WTC11 (cell line): Measurements from ENCODE around the gene MYMK. TPM values are rescaled to one million over a fixed set of nuclear protein-coding genes. Genes with fewer than 3 reads are reported as not detected.

ENCODE experiments used
- ATAC-seq: fragments of 200-7000 bp; cut with Tn5 transposase; 2 replicates; pipeline ENCODE4 v1.10.0; 2021; ENCODE audit warnings: mild to moderate bottlenecking, moderate library complexity
- CTCF ChIA-PET: fragments of 300-600 bp; sonication (Branson Sonifier 250); formaldehyde crosslinking; loops from one replicate; lab custom pipeline; 2021; ENCODE audit warnings: antibody characterized with exemption; lab: Charles Lee
- POLR2A ChIA-PET: fragments of 350-600 bp; sonication (Branson Sonifier 250); formaldehyde crosslinking; loops from one replicate; lab custom pipeline; 2021; ENCODE audit warnings: antibody characterized with exemption; lab: Charles Lee
- DNase-seq: peaks from one replicate; pipeline ENCODE4 v3.0.0; 2021; ENCODE audit warnings: low spot score
- H3K27ac Mint-ChIP-seq: 2 replicates; pipeline ENCODE4 v1.8.0; 2021; ENCODE audit warnings: mixed read lengths
- H3K27me3 Mint-ChIP-seq: 2 replicates; pipeline ENCODE4 v1.8.0; 2021; ENCODE audit warnings: low read depth, mild to moderate bottlenecking, moderate library complexity, mixed read lengths
- H3K36me3 Mint-ChIP-seq: 2 replicates; pipeline ENCODE4 v1.8.0; 2021; ENCODE audit warnings: mixed read lengths
- H3K4me1 Mint-ChIP-seq: 2 replicates; pipeline ENCODE4 v1.8.0; 2022; ENCODE audit warnings: mixed read lengths
- H3K4me3 Mint-ChIP-seq: 2 replicates; pipeline ENCODE4 v1.8.0; 2021; ENCODE audit warnings: mild to moderate bottlenecking, moderate library complexity, mixed read lengths
- H3K9me3 Mint-ChIP-seq: 2 replicates; pipeline ENCODE4 v1.8.0; 2021; ENCODE audit warnings: mixed read lengths
- CREB1 ChIP-seq: sonication (generic); formaldehyde crosslinking; IDR thresholded peaks from 2 replicates; pipeline ENCODE4 v1.8.0; 2023; ENCODE audit warnings: mild to moderate bottlenecking, missing genetic modification reagents
- E2F5 ChIP-seq: sonication (generic); formaldehyde crosslinking; IDR thresholded peaks from 2 replicates; pipeline ENCODE4 v1.8.1; 2022; ENCODE audit warnings: mild to moderate bottlenecking, moderate library complexity, missing genetic modification reagents
- FOXK1 ChIP-seq: sonication (generic); formaldehyde crosslinking; IDR thresholded peaks from 2 replicates; pipeline ENCODE4 v1.8.0; 2022; ENCODE audit warnings: mild to moderate bottlenecking, moderate library complexity, missing genetic modification reagents
- GABPB1 ChIP-seq: sonication (generic); formaldehyde crosslinking; IDR thresholded peaks from 2 replicates; pipeline ENCODE4 v1.8.1; 2023; ENCODE audit warnings: mild to moderate bottlenecking, missing genetic modification reagents
- JUN ChIP-seq: sonication (generic); formaldehyde crosslinking; IDR thresholded peaks from 2 replicates; pipeline ENCODE4 v1.8.0; 2023; ENCODE audit warnings: mild to moderate bottlenecking, missing genetic modification reagents
- KAT7 ChIP-seq: sonication (generic); formaldehyde crosslinking; IDR thresholded peaks from 2 replicates; pipeline ENCODE4 v1.8.1; 2023; ENCODE audit warnings: missing genetic modification reagents, mild to moderate bottlenecking, borderline replicate concordance
- NFATC4 ChIP-seq: fragments of 250-450 bp; sonication (Bioruptor Pico); IDR thresholded peaks from 2 replicates; pipeline ENCODE4 v1.9.0; 2021; ENCODE audit warnings: mild to moderate bottlenecking
- NR3C1 ChIP-seq: sonication (generic); formaldehyde crosslinking; conservative IDR thresholded peaks from 2 replicates; pipeline ENCODE4 v1.8.1; 2023; ENCODE audit warnings: low read depth, mild to moderate bottlenecking, missing genetic modification reagents
- PRDM15 ChIP-seq: sonication (generic); formaldehyde crosslinking; IDR thresholded peaks from 2 replicates; pipeline ENCODE4 v1.8.0; 2022; ENCODE audit warnings: missing genetic modification reagents
- RELA ChIP-seq: sonication (generic); formaldehyde crosslinking; IDR thresholded peaks from 2 replicates; pipeline ENCODE4 v1.8.1; 2022; ENCODE audit warnings: missing genetic modification reagents, mild to moderate bottlenecking, borderline replicate concordance
- SMAD3 ChIP-seq: sonication (generic); formaldehyde crosslinking; IDR thresholded peaks from 2 replicates; pipeline ENCODE4 v1.8.0; 2022; ENCODE audit warnings: missing genetic modification reagents, mild to moderate bottlenecking, borderline replicate concordance
- USF1 ChIP-seq: sonication (generic); formaldehyde crosslinking; IDR thresholded peaks from 2 replicates; pipeline ENCODE4 v1.8.0; 2022; ENCODE audit warnings: mild to moderate bottlenecking, missing genetic modification reagents
- USF2 ChIP-seq: sonication (generic); formaldehyde crosslinking; IDR thresholded peaks from 2 replicates; pipeline ENCODE4 v1.8.1; 2023; ENCODE audit warnings: mild to moderate bottlenecking, missing genetic modification reagents, moderate library complexity
- ZBTB43 ChIP-seq: sonication (generic); formaldehyde crosslinking; IDR thresholded peaks from 2 replicates; pipeline ENCODE4 v1.8.1; 2023; ENCODE audit warnings: mild to moderate bottlenecking, missing genetic modification reagents
- ZNF232 ChIP-seq: sonication (generic); formaldehyde crosslinking; IDR thresholded peaks from 2 replicates; pipeline ENCODE4 v1.8.0; 2022; ENCODE audit warnings: mild to moderate bottlenecking, missing genetic modification reagents
- ZNF532 ChIP-seq: fragments of 250-450 bp; sonication (Bioruptor Pico); IDR thresholded peaks from 2 replicates; pipeline ENCODE4 v1.9.0; 2021; ENCODE audit warnings: mild to moderate bottlenecking, borderline replicate concordance
- total RNA-seq: library from RNA; stranded (reverse); gene quantifications from 3 replicates; pipeline ENCODE4 v1.2.3, GENCODE V29; 2021

Gene MYMK
- total RNA-seq, 1 experiment from 2014 or later, result not detected

GRCh38 chr9:133542002-133542401, 17.2 kb upstream of the MYMK start:
- Mint-ChIP-seq H3K36me3 (no peaks in the 10 kb centered on the region), H3K27ac (no peak overlapping the region), H3K4me3 (no peak overlapping the region), H3K4me1 (peaks cover 15% of the 10 kb centered on the region)
- no peak for DNase-seq
- no peak for TF ChIP-seq NR3C1 (CRISPR knock-in tag)
- no peak for TF ChIP-seq ZNF532
- no peak for TF ChIP-seq FOXK1 (CRISPR knock-in tag)
- TF ChIP-seq JUN, result no peak
- TF ChIP-seq ZNF232, result no peak
- TF ChIP-seq E2F5 (CRISPR knock-in tag), result no peak
- no peak for TF ChIP-seq GABPB1 (CRISPR knock-in tag)
- no peak for TF ChIP-seq RELA (CRISPR knock-in tag)
- no peak for TF ChIP-seq PRDM15 (CRISPR knock-in tag)
- no peak for TF ChIP-seq KAT7 (CRISPR knock-in tag)
- no peak for TF ChIP-seq SMAD3 (CRISPR knock-in tag)
- no peak for TF ChIP-seq NFATC4
- no peak for TF ChIP-seq CREB1
- no peak for TF ChIP-seq USF1 (CRISPR knock-in tag)
- TF ChIP-seq, all 79 proteins: peak for 0
- CTCF ChIA-PET, result interaction anchor here (2.4 to 2.9 kb wide), 2 partner anchors 15 to 43 kb away, joined by 7 to 12 read pairs; no protein-coding TSS in a partner anchor
- Mint-ChIP-seq H3K27me3 (no peaks in the 10 kb centered on the region), H3K9me3 (no peaks in the 10 kb centered on the region)
- POLR2A ChIA-PET, result no interaction called here
- ATAC-seq, result no peak

GRCh38 chr9:133540698-133541025, 15.9 kb upstream of the MYMK start:
- ChIA-PET POLR2A (no interaction called here), CTCF (interaction anchor here (0.8 to 2.9 kb wide), 11 partner anchors 11 to 396 kb away, joined by 3 to 12 read pairs (median 3); no protein-coding TSS in a partner anchor)
- Mint-ChIP-seq H3K36me3 (no peaks in the 10 kb centered on the region), H3K4me3 (no peak overlapping the region; the same call in none of the 2 replicates), H3K27me3 (peaks cover 5% of the 10 kb centered on the region), H3K9me3 (no peaks in the 10 kb centered on the region), H3K4me1 (peaks cover 19% of the 10 kb centered on the region), H3K27ac (no peak overlapping the region)
- ATAC-seq, result peak; percentile 56
- no peak for TF ChIP-seq SMAD3 (CRISPR knock-in tag)
- TF ChIP-seq ZBTB43 (CRISPR knock-in tag), result no peak
- TF ChIP-seq USF2 (CRISPR knock-in tag), result peak; percentile 62
- DNase-seq, result no peak
